Calu3 (cell line): ENCODE measurements around the gene ADARB1. TPM values are rescaled to one million over a fixed set of nuclear protein-coding genes. Genes with fewer than 3 reads are reported as not detected.

Experiments used
- BruUV-seq: library from RNA; stranded (reverse); fragments of 400-500 nt; replicated peaks from 2 replicates; lab custom pipeline; 2021; lab: Mats Ljungman, UMichigan
- CTCF ChIA-PET: fragments of 300-600 bp; sonication (Branson Sonifier 250); formaldehyde crosslinking; loops from one replicate; lab custom pipeline; 2022; ENCODE audit warnings: antibody characterized with exemption; lab: Charles Lee
- DNase-seq: peaks from one replicate; pipeline ENCODE4 v3.0.0; 2022
- H3K27ac Mint-ChIP-seq: one replicate; pipeline ENCODE4 v1.8.0; 2022; ENCODE audit warnings: mixed read lengths; ENCODE audit not compliant: unreplicated experiment
- H3K27me3 Mint-ChIP-seq: one replicate; pipeline ENCODE4 v1.8.0; 2022; ENCODE audit warnings: mixed read lengths; ENCODE audit not compliant: unreplicated experiment
- H3K36me3 Mint-ChIP-seq: one replicate; pipeline ENCODE4 v1.8.0; 2022; ENCODE audit warnings: mild to moderate bottlenecking, moderate library complexity, mixed read lengths; ENCODE audit not compliant: insufficient read depth, unreplicated experiment
- H3K4me1 Mint-ChIP-seq: one replicate; pipeline ENCODE4 v1.8.0; 2022; ENCODE audit warnings: mild to moderate bottlenecking, low read depth, mixed read lengths; ENCODE audit not compliant: unreplicated experiment
- H3K4me3 Mint-ChIP-seq: one replicate; pipeline ENCODE4 v1.8.0; 2022; ENCODE audit warnings: mild to moderate bottlenecking, low read depth, moderate library complexity, mixed read lengths; ENCODE audit not compliant: unreplicated experiment
- H3K9me3 Mint-ChIP-seq: one replicate; pipeline ENCODE4 v1.8.0; 2022; ENCODE audit warnings: low read depth, mixed read lengths; ENCODE audit not compliant: unreplicated experiment
- intact Hi-C: fragments of 100-400 bp; cut with micrococcal nuclease; formaldehyde crosslinking; loops from one replicate; pipeline ENCODE4 v1.10.0; 2022; ENCODE audit not compliant: unreplicated experiment
- total RNA-seq: library from RNA; stranded (reverse); gene quantifications from 2 replicates; pipeline ENCODE4 v1.2.3, GENCODE V29; 2022
- TF ChIP-seq, protein P1 (sequence below): fragments of 200-600 bp; IDR thresholded peaks from one replicate; pipeline ENCODE4 v1.8.0; 2022; ENCODE audit warnings: antibody characterized with exemption; ENCODE audit not compliant: unreplicated experiment

ADARB1 gene
- total RNA-seq, 1 experiment from 2014 or later: 2.8 TPM

DNA sequence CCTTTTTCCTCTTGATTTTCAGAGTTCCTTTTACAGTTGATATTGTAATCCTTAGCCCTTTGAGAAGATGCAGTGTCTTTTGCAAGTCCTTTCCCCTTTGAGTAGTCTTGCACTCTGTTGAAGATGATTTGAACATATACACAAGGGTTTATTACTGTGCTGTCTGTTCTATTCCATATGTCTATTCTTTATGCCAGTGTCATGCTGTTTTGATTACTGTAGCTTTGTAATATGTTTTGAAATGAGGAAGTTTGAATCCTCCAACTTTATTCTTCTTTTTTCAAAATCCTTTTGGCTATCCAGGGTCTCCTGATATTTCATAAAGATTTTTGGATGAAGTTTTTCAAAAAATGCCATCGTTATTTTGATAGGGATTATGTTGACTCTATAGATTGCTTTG is 112.3 kb downstream of the ADARB1 start:
- CTCF ChIA-PET: no interaction called here
- H3K4me3 Mint-ChIP-seq: no peak overlapping the region
- no peaks in the 10 kb centered on the region for H3K36me3 Mint-ChIP-seq

GRCh38 chr21:45187646-45188045 is 113.3 kb downstream of the ADARB1 start:
- Mint-ChIP-seq H3K4me1 (no peaks in the 10 kb centered on the region), H3K27me3 (no peaks in the 10 kb centered on the region), H3K36me3 (no peaks in the 10 kb centered on the region), H3K9me3 (peaks cover 8% of the 10 kb centered on the region), H3K27ac (no peak overlapping the region), H3K4me3 (no peak overlapping the region)
- no peak for DNase-seq
- CTCF ChIA-PET: no interaction called here
- TF ChIP-seq, protein P1, sequence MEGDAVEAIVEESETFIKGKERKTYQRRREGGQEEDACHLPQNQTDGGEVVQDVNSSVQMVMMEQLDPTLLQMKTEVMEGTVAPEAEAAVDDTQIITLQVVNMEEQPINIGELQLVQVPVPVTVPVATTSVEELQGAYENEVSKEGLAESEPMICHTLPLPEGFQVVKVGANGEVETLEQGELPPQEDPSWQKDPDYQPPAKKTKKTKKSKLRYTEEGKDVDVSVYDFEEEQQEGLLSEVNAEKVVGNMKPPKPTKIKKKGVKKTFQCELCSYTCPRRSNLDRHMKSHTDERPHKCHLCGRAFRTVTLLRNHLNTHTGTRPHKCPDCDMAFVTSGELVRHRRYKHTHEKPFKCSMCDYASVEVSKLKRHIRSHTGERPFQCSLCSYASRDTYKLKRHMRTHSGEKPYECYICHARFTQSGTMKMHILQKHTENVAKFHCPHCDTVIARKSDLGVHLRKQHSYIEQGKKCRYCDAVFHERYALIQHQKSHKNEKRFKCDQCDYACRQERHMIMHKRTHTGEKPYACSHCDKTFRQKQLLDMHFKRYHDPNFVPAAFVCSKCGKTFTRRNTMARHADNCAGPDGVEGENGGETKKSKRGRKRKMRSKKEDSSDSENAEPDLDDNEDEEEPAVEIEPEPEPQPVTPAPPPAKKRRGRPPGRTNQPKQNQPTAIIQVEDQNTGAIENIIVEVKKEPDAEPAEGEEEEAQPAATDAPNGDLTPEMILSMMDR: no peak
- intact Hi-C loops: no loop called here
- no TSS peak for BruUV-seq

More for the DNA sequence above, 112.3 kb downstream of the ADARB1 start:
- Mint-ChIP-seq H3K9me3 (peaks cover 8% of the 10 kb centered on the region), H3K27ac (no peak overlapping the region), H3K4me1 (no peaks in the 10 kb centered on the region), H3K27me3 (peaks cover 1% of the 10 kb centered on the region)
- DNase-seq: no peak
- intact Hi-C loops: no loop called here
- BruUV-seq: no TSS peak
- TF ChIP-seq, protein P1: no peak

DNA sequence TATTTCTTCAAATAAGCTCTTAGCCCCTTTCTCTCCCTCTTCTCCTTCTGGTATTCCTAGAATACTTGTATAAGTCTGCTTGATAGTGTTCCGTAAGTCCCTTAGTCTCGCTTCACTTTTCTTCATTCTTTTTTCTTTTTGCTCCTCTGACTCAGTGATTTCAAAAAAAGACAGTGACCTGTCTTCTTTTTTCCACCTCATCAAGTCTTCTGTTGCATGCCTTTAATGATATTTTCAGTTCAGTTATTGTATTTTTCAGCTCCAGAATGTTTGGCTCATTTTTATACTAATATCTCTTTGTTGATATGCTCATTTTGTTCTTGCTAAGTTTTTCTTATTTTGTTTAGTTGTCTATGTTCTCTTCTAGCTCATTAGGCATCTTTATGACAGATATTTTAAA is 115.6 kb downstream of the ADARB1 start:
- intact Hi-C loops: no loop called here
- CTCF ChIA-PET: interaction anchor here (0.6 kb wide), 1 partner anchor 993 kb away, joined by 3 read pairs; no protein-coding TSS in a partner anchor
- no peak overlapping the region for H3K4me3 Mint-ChIP-seq
- H3K27ac Mint-ChIP-seq: no peak overlapping the region
- BruUV-seq: no TSS peak
- TF ChIP-seq, protein P1: no peak
- DNase-seq: no peak
- H3K36me3 Mint-ChIP-seq: no peaks in the 10 kb centered on the region
- H3K27me3 Mint-ChIP-seq: peaks cover 23% of the 10 kb centered on the region
- H3K4me1 Mint-ChIP-seq: no peaks in the 10 kb centered on the region
- H3K9me3 Mint-ChIP-seq: peaks cover 8% of the 10 kb centered on the region

DNA sequence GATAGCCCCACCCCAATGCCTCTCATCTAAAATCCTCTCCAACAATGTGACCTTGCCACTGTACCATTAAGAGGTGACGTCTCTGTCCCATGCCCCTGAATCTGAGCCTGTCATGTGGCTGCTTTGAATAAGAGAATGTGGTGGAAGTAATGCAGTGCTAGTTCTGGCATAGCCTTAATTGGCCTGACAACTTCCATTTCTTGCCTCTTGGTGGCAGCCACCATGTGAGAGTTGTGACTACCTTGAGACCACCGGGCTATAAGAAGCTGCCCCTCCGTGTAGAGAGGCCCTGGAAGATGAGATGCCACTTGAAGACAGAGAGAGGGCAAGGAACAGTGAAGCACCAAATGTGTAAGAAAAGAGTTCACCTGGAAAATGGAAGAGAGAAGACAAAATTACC is 118.0 kb downstream of the ADARB1 start:
- DNase-seq: no peak
- TF ChIP-seq, protein P1: no peak
- Mint-ChIP-seq H3K4me1 (no peaks in the 10 kb centered on the region), H3K27me3 (peaks cover 38% of the 10 kb centered on the region), H3K4me3 (no peak overlapping the region), H3K9me3 (peaks cover 8% of the 10 kb centered on the region), H3K36me3 (no peaks in the 10 kb centered on the region), H3K27ac (no peak overlapping the region)
- CTCF ChIA-PET: no interaction called here
- intact Hi-C loops: no loop called here
- no TSS peak for BruUV-seq
